ENCODE measurements around the gene TMEM120B.

TMEM120B gene

GRCh38 chr12:121806009-121806545 is 93.5 kb downstream of the TMEM120B start:
- peak; percentile 50 for DNase-seq

- peak; percentile 44 for DNase-seq
Observed at GRCh38 chr12:121806546-121807423, 94.2 kb downstream of the TMEM120B start.

DNA sequence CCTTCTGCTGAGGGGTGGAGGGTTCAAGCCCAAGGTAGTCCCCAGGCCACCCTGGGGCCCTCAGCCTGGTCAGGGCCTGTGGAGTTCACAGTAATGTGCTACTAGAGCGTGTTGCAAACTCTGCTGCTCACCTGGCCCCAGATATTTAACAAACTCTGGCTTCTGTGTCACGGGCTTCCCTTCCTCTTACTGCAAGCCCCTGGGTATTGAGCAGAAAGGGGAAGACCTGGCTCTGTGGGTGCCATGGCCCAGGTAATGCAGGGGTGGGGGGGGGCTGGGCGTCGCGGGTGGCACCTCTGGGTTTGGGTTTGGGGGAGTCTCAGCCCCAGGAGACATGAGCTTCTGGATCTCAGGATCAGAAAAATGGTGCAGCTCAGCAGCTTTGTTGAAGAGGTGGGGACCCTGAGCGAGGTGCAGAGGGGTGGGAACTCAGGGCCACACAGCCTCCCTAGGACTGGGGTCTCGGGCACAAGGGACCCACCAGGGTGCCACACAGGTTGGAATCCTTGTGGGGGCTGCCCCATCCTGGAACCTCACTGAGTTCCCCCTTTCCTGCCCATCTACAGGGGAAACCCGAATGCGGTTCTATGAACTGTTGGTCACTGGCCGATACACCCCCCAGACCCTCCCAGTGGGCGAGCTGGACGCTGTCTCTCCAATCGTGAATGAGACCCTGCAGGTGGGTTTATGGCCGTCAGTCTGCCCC is 95.2 kb downstream of the TMEM120B start:
- DNase-seq, result no peak

DNA sequence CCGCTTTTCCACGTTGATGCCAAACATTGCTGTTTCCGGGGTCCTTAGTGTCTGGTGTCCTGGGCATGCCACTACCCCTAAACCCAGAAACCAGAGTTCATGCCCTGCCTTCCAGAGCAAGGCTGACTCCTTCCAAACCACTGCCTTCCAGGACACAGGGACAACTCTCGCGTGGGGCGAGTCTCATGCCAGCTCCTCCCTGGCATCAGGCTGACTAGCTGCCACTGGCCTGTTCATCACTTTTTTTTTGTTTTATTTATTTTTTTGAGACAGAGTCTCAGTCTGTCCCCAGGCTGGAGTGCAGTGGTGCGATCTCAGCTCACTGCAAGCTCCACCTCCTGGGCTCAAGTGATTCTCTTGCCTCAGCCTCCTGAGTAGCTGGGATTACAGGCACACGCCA is 96.1 kb downstream of the TMEM120B start:
- no peak for DNase-seq

GRCh38 chr12:121809712-121810116 is 97.2 kb downstream of the TMEM120B start:
- no peak for DNase-seq

- no peak for DNase-seq
Observed at GRCh38 chr12:121810234-121810817, 97.8 kb downstream of the TMEM120B start.

DNA sequence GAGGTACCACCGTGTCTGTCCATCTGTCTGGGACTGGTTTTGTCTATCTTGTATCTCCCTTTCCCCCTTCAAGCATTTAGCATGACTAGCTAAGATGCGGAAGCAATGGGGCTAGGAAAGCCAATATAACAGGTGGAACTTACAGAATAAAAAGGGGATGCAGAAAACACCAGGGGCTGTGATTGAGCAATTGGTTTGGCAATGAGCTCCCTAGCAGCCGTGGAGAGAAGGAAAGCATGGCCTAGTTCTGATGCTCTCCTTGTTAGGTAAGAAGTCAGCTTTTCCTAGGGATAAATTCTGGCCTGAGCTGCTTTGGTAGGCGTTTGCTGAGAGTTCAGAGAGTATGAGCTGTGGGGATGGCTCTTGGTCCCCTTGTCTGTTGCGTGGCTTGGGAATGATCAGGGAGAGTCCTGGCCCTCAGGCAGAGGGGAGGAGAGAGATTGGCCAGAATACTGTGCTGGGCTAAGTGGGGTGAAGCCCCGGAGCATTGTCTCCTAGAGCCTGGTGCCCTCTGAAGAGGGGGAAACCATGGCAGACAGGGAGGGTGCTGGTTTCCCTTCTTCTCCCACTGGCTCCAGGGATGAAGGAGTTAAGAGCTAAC is 98.4 kb downstream of the TMEM120B start:
- no peak for DNase-seq

DNA sequence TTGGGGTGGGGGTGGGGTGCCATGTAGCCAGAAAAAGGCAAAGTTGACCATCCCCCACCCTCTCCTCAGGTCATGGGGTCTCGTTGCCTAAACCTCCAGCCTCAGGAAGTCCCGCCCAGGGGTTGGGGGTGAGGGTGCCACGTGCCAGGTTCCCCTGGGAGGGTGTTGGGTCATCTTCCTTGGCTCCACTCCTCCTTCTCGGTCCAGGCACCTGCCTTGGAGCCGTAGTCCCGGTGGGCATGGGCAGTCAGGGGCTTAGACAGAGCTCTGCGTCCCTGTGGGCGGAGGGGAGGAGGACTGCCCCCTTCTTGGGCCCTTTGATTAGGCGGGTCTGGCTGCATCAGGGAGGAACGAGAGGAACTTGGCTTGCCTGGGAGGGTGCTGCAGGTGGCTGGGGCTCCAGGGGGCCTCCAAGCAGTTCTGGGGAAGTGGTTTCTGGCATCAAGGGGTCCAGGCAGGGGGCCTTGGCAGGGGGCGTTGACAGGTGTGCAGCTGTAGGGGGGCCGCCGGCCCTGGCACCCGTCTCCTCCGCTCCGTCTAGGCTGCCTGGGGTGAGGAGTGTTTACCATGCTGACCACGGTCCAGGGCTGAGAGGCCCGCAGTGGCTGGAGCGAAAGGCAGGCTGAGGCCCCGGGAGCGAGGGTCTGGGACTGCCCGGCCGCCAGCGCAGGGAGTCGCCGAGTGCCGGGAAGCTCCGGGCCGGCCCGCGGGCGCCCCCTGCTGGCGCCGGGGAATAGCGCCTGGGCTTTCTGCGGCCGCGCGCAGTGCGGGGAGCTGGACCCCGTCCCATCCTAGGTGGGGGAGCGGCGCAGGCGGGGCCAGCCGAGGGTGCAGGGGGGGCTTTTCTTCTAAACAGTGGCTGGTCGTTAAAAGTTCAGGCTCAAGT is 99.1 kb downstream of the TMEM120B start:
- DNase-seq, result peak; percentile 85

DNA sequence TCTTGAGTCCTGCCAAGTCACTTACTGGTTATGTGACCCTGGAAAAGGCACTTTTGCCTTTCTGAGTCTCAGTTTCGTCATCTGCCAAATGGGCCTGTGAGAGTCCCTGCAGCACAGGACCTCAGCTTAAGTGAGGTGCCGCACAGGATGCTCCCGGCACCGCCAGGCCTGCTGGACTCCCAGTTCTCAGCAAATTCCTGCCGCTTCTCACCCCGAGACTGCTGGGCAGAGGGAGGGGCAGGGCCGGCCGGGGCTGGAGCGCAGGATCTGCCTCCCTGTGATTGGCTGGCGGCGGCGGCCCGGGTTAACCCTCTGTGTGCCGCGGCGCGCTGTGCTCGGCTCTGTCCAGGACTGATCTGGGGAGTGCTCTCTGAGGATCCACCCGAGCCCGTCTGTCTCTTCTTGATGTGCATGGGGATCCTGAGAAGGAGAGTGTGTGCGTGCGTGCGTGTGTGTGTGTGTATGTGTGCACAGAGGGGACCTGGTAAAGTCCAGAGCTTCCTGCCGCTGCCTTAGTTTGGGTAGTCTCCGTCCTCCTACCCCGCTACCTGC is 99.8 kb downstream of the TMEM120B start:
- peak; percentile 82 for DNase-seq

DNA sequence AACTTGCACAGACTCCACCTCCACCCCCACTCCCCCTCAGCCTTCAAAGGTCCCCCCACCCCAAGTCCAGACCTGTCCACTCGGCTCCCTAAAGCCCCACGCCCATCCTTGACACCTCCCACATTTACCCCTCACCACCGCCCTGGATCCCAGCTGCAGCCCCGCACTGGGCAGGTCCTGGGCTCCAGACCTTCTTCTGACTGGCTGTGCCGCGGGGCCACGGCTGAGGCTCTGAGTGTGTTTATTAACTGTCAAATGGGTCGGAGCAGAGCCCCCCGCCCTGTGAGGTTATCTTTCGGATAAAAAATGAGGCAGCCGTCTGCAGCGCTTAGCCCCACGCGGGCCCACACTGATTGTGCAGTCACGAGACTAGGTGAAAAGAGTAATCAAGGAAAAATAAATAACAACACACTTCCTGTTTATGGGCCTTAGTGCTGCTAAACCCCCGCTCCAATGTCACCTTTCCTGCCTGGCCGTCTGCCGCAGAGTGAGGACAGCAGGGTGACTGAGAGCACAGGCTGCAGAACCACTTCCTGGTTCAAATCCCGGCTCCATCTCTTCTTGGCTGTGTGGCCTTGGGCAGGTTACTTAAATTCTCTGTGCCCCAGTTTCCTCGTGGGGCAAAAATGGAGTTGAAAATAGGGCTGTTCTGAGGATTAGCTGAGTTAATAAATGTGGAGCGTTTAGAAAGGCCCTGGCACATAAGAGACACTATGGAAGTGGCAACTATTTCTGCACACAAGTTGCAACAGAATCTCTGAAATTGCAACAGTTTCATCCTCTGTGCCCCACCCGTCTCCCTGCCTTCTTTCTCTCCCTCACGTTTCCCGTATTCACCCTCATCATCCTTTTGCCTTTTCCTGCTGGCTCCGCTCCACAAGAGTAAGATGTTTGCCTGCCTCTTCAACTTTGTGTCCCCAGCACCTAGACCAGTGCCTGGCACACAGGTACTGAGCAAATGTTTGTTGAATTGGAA is 100.7 kb downstream of the TMEM120B start:
- DNase-seq, result no peak

DNA sequence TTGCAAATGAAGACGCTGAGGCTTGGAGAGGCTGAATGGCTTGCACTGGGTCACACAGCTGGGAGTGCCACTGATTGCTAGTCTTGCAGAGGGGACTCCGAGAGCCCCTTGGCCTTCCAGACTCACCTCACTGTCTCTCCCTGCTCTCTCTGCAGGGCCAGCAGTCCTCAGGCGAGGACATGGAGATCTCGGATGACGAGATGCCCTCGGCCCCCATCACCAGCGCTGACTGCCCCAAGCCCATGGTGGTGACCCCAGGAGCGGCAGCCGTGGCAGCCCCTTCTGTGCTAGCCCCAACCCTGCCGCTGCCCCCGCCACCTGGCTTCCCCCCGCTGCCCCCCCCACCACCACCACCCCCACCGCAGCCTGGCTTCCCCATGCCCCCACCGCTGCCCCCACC is 101.4 kb downstream of the TMEM120B start:
- no peak for DNase-seq

GRCh38 chr12:121814429-121815119 is 102.0 kb downstream of the TMEM120B start:
- DNase-seq, result no peak

DNA sequence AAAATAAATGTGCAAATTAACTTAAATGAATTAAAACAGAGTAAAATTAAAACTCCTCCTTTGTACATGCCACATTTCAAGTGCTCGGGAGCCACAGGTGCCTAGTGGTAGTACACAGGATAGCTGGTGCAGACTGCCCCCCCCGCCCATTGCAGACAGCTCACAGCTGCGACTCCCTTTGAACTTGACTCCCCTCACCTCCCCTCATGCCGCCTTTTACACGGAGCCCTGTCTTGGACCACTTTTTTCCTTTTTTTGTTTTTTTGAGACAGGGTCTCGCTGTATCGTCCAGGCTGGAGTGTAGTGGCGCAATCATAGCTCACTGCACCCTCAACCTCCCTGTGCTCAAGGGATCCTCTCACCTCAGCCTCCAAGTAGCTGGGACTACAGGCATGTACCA is 102.7 kb downstream of the TMEM120B start:
- no peak for DNase-seq

DNA sequence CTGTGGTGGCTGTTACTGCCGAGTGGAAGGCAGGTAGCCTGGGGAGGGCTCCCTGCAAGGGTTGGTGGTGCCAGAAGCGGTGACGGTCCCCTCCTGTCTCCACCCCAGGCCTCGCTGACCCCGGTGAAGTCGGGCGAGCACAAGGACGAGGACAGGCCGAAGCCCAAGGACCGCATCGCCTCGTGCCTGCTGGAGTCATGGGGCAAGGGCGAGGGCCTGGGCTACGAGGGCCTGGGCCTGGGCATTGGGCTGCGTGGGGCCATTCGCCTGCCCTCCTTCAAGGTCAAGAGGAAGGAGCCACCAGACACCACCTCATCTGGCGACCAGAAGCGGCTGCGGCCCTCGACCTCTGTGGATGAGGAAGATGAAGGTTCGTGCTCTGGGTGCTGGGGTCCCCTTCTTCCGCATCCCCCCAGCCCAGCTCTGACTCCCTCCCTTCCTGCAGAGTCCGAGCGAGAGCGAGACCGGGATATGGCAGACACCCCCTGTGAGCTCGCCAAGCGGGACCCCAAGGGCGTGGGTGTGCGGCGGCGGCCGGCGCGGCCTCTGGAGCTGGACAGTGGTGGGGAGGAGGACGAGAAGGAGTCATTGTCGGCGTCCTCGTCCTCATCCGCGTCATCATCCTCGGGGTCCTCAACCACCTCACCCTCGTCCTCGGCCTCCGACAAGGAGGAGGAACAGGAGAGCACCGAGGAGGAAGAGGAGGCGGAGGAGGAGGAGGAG is 104.5 kb downstream of the TMEM120B start:
- DNase-seq, result no peak

GRCh38 chr12:121817648-121818043 is 105.1 kb downstream of the TMEM120B start:
- no peak for DNase-seq

- DNase-seq, result no peak
Observed at GRCh38 chr12:121819212-121819949, 106.8 kb downstream of the TMEM120B start.

DNA sequence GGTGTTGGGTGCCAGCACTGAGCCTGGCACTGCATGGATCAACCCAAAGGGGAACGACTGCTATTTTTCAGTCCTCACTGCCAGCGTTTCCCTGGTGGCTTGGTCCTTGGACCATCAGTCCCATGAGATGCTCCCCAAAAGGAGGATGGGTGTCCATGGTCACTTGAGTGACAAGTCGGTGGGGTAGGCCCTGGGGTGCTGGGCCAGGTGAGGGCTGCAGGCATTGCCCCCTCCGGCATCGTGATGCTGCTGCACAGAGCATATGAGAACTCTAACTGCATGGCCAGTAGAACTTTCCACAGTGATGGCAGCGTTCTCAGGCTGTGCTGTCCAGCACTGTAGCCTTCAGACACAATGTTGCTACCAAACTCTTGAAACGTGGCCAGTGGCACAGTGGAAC is 107.5 kb downstream of the TMEM120B start:
- no peak for DNase-seq

DNA sequence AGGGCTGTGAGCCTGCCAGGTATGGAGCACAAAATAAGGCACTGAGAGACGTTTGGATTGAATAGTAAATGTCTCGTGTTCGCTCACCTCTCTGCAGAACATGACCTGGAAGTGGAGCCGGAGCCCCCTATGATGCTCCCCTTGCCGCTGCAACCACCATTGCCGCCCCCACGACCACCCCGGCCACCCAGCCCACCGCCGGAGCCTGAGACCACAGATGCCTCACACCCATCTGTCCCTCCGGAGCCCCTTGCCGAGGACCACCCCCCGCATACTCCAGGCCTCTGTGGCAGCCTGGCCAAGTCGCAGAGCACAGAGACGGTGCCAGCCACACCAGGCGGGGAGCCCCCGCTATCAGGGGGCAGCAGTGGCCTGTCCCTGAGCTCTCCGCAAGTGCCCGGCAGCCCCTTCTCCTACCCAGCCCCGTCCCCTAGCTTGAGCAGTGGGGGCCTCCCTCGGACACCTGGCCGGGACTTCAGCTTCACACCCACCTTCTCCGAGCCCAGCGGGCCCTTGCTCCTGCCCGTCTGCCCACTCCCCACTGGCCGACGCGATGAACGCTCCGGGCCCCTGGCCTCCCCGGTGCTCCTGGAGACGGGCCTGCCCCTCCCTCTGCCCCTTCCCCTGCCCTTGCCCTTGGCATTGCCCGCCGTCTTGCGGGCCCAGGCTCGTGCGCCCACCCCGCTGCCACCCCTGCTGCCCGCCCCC is 110.0 kb downstream of the TMEM120B start:
- DNase-seq, result no peak

Data from NCI-H69 (cell line).